GM12875 (cell line): Measurements from ENCODE around the gene AFF2.

ENCODE experiments used
- H3K4me3 ChIP-seq: one replicate; pipeline ENCODE4 v1.5.1; 2011; ENCODE audit warnings: low read depth, low read length, control low read depth
- CTCF ChIP-seq: IDR thresholded peaks from 2 replicates; pipeline ENCODE4 v1.5.1; 2011; ENCODE audit warnings: low read depth, mild to moderate bottlenecking, control low read depth, inconsistent platforms, low read length, moderate library complexity, borderline replicate concordance; ENCODE audit not compliant: insufficient read depth

Gene AFF2

GRCh38 chrX:148513661-148514060 is 13.2 kb downstream of the AFF2 start:
- no peak overlapping the region for H3K4me3 ChIP-seq
- no peak for TF ChIP-seq CTCF

GRCh38 chrX:148517176-148517575 is 16.8 kb downstream of the AFF2 start:
- TF ChIP-seq CTCF: no peak
- no peak overlapping the region for H3K4me3 ChIP-seq

GRCh38 chrX:148522006-148522405 is 21.6 kb downstream of the AFF2 start:
- H3K4me3 ChIP-seq: no peak overlapping the region
- TF ChIP-seq CTCF: no peak

- H3K4me3 ChIP-seq: no peak overlapping the region
- TF ChIP-seq CTCF: no peak
These were observed 23.1 kb downstream of the AFF2 start for GRCh38 chrX:148523303-148524080.

- peak; percentile 53 for TF ChIP-seq CTCF
- H3K4me3 ChIP-seq: no peak overlapping the region
These were observed 30.2 kb downstream of the AFF2 start for GRCh38 chrX:148530464-148531077.

GRCh38 chrX:148534291-148534690 is 33.9 kb downstream of the AFF2 start:
- no peak overlapping the region for H3K4me3 ChIP-seq
- TF ChIP-seq CTCF: no peak

GRCh38 chrX:148535639-148536038 is 35.2 kb downstream of the AFF2 start:
- H3K4me3 ChIP-seq: no peak overlapping the region
- no peak for TF ChIP-seq CTCF
